Measurements from ENCODE around the gene KRTAP10-8.
"Not testable (repeated sequence)": the region's sequence is repeated elsewhere in the genome, so short reads cannot be mapped to it uniquely, and the experiment has no call there.

The KRTAP10-8 gene

DNA sequence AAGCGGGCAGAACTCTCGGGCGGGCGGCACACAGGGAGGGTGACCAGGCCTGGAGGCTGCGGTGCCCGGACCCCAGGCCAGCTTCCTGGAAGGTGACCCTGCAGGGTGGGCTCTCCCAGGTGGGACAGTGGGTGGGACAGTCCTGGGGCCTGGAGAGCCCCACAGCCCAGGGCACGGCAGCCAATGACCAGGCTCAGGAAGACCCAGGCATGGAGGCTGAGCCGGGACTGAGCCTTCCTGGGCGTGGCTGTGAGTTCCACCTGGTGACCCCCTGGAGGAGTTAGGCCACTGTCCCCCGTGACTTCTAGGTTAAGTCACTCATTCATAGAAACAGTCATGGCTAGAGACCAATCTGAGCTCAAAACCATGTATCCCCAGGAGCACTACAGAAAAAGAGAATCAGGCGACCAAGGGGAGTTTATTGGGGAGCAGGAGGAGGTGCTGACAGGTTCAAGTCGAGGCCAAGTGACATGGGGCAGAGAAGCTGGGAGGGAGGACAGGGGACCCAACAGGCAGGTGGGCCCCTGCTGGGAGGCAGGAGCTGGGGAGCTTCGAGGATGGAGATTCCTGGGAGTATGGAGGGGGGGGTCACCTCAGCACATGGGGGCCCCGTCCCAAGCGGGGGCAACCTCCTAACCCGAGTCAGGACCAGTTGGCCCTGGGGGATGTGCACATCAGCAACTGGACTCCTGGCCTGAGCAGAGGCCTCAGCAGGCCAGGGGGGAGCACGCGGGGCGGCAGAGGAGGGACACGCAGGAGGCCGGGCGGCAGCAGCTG, 32.6 kb upstream of the KRTAP10-8 start:
- no peak for DNase-seq (ENCODE audit: low read depth)

DNA sequence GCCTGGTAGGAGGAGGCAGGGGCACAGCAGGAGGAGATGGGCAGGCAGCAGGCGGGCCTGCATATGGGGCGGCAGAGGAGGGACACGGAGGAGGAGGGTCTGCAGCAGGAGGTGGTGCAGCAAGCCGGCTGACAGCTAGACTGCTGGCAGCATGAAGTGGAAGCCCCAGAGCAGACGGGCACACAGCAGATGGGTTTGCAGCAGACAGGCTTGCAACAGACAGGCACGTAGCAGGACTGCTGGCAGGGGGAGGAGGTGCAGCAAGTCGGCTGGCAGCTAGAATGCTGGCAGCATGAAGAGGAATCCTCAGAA, 32.1 kb upstream of the KRTAP10-8 start:
- no peak for DNase-seq (ENCODE audit: low read depth)

DNA sequence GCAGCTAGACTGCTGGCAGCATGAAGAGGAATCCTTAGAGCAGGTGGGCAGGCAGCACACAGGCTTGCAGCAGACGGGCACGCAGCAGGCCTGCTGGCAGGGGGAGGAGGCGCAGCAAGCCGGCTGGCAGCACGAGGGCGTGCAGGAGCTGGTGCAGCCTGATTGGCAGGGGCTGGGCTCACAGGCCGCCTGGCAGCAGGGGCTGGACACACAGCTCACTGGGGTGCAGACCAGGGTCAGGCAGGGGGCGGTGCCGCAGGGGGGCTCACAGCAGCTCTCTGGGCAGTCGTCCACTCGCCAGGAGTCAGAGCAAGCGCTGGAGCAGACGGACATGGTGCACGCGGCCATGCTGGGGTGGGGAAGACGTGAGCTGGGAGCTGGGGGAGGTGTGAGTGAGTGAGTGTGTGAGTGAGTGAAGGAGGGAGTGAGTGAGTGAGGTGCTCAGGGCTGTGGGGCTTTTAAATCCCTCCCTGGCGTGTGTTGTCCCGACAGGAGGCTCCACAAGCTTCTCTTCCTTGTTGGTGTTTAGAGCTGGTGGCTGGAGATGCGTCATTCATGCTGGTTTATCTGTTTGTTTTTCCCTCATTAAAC, 31.6 kb upstream of the KRTAP10-8 start, which contains the start of gene KRTAP10-5:
Gene KRTAP10-5, minus strand, starts transcription at position 374 of the 591 bp plus-strand sequence. Its CDS starts 26 bp downstream, at position 348.
- not testable (repeated sequence) for DNase-seq (ENCODE audit: low read depth)

DNA sequence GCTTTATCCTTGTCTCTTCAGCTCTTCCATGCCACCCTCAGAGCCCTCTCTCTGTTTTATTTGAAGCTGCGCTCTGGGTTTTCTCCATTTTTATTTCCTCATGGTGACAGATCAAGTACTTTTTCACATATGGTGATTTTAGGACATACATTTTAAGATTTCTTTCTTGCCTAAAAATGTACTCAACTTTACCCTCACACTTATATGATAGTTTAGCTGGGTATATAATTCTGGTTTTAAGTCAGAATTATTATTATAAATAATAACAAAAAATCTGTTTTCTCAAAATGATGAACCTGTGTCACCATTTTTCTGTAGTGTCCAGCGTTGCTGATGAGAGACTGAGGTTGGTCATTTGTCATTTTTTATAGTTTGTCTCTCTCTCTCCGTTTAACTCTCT, 30.7 kb upstream of the KRTAP10-8 start:
- no peak for DNase-seq (ENCODE audit: low read depth)

DNA sequence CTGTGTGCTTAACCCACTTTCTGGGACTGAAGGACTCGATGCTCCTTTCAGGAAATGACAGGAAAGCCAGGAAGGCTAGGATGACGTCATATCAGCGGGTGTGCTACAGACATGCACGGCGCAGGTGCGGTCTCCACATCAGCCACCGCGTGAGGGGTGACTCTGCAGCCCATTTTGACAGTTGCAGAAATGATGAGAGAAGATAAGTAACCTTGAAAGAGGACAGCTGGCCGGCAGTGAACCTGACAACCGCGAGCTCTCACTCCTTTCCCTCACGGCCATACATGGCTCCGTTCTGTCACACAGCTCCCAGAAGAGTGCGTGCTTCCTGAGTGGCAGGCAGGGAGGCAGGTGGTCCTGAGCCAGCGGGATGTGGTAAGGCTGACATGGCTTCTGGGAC, 29.8 kb upstream of the KRTAP10-8 start:
- no peak for DNase-seq (ENCODE audit: low read depth)

DNA sequence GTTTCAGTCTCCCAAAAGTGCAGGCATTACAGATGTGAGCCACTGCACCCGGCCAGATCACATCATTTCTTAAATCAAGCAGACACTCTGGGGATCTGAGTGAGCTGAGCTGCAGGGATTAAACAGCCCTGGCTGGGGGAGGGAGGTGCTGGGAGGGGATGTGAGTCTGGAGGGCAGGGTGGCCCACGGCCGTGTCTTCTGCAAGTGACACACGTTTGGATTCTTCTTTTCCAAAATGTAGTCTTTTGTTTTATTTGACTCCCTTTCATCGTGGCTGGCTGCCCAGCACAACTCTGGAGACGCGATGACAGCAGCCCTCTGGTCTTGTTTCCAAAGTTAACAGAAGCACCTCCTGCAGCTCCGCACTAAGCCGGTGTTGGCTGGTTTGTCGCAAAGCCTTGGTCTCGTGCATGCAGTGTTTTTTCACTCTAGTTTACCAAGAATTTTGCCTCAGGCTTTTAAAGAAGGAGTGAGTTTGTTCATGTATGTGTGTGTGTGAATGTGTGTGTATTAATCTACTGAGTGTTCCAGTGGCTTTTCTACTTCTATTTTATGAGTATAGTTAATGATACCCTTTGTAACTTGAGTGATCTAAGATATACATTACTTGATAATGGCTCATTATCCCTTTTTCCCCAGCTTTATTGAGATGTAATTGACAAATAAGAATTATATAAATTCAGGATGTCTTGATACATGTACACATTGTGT, 28.6 kb upstream of the KRTAP10-8 start:
- no peak for DNase-seq (ENCODE audit: low read depth)

DNA sequence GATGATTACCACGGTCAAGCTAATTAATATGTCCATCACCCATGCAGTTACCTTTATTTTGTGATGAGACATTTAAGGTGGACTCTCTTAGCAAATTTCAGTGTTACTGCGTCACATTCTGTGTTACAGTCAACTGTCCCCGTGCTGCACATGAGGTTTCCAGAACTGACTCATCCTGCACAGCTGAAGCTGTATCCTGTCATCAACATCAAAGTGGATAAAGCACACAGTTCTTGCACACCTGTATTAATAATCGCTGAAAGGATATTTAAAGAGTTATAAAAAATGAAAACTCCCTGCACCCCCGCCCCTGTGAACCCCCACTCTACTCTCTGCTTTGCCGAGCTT, 28.1 kb upstream of the KRTAP10-8 start:
- no peak for DNase-seq (ENCODE audit: low read depth)

DNA sequence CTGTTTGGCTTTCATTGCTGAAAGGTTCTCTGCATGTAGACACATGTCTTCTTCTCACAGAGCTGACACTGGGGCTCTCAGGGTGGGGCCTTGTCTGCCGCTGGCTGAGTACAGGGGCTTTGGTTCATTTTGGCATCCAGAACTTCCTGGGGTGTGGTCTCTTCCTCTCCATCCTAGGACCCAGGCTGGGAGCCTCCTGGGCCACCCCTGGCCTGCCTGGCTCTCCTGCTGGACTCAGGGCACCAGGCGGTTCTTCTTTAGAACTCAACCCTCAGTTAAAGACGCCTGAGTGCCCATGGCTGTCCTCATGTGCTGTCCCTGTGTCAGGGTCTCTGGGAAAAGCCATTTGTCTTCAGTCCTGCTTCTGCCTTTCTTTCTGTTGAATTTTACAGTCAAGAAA, 26.0 kb upstream of the KRTAP10-8 start:
- no peak for DNase-seq (ENCODE audit: low read depth)

DNA sequence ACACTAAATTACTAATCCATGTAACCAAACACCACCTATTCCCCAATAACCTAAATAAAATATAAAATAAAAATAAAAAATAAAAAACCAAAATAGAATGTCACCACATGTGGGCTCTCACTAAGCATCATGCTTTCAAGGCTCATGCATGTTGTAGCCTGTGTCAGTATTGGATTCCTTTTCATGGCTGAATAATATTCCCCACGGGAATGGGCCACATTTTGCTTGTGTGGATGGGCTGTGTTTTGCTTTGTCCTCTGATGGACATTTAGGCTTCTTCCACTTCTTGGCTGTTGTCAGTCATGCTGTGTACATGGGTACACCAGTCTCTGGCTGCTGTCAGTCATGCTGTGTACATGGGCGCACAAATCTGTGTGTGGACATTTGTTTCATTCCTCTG, 22.8 kb upstream of the KRTAP10-8 start:
- no peak for DNase-seq (ENCODE audit: low read depth)

DNA sequence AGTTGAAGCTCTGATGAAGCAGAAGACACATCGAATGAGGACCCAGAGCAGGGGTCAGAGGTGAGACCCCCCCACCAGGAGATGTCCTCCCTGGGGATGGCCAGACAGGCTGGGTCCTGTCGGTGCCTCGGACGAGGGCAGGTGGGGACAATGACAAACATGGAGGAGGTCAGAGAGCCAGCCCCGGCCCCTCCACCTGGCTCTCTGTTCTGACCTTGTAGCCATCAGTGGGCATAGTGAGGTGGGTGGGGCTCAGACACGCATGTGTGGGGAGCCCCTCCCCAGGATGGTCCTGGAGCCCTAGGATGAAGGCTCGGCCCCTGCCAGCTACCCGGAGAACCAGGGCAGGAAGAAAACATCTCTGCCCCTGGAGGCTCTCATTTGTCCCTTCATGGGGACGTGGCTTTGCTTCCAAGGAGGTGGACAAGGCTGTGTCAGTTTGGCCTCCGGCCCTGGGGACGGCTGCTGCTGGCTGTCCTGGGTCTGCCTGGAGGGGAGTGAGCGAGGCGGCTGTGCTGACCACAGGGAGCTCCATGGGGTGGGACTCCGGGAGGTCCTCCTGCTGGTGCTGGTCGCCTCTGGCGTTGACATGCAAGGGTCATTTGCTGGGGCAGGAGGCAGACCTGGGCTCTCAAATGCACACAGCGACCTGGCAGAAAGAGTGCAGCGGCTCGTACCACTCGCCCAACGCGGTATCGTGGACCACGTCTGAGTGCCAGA, 22.1 kb upstream of the KRTAP10-8 start:
- no peak for DNase-seq (ENCODE audit: low read depth)

DNA sequence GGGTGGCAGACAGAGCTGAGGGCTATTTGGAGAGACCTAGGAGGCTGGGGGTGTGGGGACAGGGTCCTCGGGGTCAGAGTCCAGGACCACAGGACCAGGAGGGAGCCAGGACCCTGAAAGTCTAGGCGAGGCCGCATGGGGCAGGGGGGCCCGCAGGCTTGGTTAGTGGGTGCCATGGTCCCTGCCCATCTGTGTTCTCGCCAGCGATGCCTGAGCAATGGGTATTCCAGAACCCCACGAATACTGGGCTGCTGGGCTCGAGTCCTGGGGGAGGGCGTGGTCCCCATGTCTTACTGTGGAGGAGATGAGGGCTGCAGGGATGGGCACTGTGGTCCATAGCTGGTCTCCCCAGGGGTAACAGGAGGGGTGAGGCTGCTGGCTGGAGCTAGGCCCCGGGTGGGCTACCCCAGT, 21.6 kb upstream of the KRTAP10-8 start:
- no peak for DNase-seq (ENCODE audit: low read depth)

DNA sequence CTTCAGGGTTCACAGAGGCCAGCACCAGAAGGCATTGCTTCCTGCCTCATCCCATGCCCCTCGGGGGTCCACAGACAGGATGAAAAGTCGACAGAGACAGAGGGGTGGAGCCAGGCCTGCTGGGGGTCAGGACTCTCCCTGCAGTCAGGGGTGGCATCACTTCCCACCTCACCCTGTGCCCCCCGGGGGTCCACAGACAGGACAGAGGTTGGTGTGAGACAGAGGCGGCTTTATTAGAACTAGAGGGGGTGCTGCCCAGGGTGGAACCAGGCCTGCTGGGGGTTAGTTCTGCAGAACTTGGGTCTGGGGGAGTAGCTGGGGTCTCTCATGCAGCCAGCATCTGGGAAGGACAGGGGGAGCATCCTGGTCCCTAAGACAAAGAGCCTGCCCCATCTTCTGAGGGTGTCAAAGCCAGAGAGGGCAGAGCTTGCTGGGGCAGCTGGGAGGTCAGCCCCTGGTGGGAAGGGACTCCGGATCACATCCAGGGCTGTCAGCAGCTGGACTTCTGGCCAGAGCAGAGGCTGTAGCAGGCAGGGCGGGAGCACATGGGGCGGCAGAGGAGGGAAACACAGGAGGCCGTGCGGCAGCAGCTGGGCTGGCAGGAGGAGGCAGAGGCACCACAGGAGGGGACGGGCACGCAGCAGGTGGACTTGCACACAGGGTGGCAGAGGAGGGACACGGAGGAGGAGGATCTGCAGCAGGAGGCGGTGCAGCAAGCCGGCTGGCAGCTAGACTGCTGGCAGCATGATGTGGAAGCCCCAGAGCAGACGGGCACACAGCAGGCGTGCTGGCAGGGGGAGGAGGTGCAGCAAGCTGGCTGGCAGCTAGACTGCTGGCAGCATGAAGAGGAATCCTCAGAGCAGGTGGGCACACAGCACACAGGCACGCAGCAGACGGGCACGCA, 20.7 kb upstream of the KRTAP10-8 start:
- DNase-seq (ENCODE audit: low read depth): not testable (repeated sequence)

DNA sequence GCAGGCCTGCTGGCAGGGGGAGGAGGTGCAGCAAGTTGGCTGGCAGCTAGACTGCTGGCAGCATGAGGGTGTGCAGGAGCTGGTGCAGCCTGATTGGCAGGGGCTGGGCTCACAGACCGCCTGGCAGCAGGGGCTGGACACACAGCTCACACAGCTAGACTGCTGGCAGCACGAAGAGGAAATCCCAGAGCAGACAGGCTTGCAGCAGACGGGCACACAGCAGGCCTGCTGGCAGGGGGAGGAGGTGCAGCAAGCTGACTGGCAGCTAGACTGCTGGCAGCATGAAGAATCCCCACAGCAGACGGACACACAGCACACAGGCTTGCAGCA, 20.1 kb upstream of the KRTAP10-8 start:
- DNase-seq (ENCODE audit: low read depth): not testable (repeated sequence)

DNA sequence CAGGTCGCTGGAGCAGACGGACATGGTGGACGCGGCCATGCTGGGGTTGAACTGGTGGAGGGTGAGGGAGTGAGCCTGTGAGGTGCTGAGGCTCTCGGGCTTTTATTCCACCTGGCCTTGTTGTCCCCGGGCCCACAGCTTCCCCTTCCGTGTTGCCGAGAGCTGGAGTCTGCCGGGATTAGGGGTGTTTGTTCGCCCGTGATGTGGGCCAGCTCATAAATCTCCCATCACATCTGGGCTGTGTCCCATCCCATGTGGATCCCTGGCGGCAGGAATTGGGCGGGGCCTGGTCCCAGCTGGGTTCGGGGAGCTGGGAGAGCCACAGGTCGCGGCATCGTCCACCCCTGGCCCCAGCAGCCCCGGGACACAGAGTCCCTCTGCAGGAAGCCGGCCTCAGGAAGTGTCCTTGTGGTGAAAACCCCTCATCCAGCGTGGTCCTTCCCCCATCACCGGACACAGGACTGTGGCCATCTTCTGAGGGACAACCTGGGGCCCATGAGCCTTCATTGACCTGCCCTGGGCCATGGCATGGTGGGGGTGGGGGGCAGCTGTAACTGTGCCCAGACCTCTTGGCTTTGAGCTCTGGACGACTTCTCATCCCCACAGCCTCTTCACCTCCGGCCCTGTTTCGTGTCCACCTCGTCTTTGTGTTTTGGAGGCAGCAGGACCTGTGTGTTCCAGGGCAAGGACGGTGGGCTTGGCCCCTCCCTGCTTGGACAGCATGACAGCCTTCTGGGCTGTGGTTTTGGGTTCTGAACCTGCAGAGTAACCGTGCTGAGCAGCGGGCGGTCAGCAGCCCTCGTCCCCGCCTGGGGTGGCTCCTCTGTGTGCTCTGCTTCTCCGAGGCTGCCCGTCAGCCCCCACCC, 19.2 kb upstream of the KRTAP10-8 start, which contains the start of gene KRTAP10-6:
Gene KRTAP10-6, minus strand, starts transcription at position 60 of the 866 bp plus-strand sequence. Its CDS starts 21 bp downstream, at position 39.
- DNase-seq (ENCODE audit: low read depth): no peak

DNA sequence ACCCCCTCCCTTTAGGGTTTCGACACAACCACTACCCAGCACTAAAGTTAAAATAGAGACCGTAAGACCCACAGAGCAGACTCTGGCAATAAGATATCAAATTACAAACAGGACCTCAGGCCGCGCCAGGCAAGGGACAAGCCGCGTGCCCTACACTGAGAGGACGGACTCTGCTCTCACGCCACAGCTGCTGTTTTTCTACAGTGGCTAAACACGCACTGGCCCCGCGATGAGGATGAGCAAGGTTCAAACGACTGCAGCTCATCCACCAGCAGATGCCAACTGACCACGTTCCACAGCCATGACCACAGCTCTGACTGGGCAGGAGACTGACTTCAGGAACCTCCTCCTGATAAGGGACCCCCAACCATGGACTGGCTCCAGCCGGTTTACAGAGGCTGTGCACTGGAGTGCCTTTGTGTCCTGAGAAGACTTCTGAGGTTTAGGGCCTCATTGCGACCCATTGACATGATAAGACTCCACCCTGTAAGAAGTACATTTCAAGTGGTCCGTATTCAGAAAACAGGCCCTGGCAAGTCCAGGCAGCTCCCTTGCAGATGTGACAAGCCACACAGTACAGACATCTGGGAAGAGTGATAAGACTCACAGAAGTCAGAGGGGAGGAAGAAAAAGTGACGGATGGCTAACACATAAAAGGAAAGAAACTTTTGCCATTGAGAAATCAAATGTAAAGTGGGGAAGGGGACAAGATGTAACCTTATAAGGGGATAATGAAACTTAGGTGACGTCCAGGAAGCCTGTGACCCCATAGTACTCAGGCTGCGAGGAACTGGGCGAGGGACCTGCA, 18.1 kb upstream of the KRTAP10-8 start:
- no peak for DNase-seq (ENCODE audit: low read depth)

DNA sequence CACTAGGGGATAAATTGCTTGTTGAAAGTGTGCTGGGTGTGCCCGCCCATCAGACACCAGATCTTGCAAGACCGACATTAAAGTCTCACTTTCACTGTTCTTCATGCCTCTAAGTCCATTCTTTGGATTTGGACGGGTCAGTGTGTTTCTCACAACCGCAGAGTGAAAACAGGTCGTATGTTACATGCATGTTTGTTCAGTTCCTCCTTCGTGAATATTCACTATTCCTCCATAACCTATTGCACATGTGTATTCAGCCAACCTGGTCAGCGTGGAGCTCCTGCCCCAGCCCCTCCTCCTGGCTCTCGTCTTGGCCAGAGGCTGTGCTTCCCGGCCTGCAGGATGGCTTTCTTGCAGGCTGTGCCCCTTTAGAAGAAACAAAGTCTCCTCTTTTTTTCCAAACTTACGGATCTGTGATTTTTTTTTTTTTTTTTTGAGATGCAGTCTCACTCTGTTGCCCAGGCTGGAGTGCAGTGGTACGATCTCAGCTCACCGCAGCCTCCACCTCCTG, 17.4 kb upstream of the KRTAP10-8 start:
- DNase-seq (ENCODE audit: low read depth): no peak

DNA sequence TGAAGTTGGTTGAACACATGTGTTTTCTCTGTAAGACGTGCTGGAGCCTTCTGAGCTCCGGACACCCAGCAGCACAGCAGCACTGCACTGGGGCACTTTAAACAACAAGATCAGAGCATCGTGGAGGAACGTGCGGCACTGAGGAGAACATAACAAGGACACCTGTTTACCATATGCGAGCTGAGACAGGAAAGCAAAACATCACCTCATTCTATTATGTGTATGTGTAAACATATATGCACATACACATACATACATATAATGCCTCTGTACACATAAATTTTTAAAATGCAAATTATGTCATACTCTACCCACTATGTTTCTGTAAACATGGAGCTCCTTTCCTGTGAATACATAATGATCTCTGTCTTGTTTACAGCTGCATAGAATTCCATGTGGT, 16.4 kb upstream of the KRTAP10-8 start:
- DNase-seq (ENCODE audit: low read depth): no peak

DNA sequence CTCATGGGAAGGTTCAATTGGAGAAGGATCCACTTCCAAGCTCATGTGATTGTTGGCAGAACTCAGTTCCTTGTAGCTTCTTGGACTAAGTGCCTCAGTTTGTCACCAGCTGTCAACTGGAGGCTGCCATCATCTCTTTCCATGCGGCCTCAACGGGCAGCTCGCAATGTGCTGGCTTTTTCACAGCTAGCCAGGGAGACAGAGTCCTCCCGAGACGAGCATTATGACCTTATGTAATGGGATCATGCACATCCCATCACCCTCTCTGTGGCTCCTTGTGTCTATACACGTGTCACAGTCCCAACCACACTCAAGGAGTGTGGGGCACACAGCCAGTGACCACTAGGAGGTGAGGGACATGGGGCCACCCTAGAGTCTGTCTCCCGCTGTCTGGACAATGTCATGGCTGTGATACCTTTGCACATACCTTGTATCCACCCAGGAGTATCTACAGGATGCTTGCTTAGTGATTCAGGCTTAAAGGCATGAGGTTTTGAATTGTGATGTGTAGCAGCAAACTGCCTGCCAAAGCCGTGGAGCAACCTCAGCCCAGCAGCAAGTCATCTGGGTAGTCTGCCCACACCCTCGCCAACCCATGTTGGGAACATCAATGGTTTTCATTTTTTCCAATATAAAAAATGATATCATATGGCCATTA, 15.7 kb upstream of the KRTAP10-8 start:
- DNase-seq (ENCODE audit: low read depth): no peak

DNA sequence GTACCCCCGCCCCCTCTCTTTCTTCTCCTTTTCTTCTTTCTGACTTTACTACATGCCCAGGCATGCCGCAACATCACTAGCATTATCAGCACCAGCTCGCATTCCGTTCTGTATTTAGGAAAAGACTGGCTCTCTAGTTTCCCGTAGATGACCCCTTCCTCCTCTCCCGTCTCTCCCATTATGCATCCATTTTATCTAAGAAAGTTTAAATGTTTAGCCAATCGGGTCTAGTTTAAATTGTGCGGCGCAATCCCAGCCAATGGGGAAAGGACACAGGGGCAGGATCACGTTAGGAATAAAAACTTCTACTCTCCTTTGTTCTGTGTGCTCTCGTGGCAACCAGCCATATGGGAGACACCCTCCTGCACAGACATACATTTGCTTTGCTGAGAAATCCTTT, 13.8 kb upstream of the KRTAP10-8 start:
- no peak for DNase-seq (ENCODE audit: low read depth)

Measured in ELR (cell line).